ENCODE data around the gene LAT. TPM values are rescaled to one million over a fixed set of nuclear protein-coding genes. Genes with fewer than 3 reads are reported as not detected.
"Not testable (repeated sequence)": the region's sequence is repeated elsewhere in the genome, so short reads cannot be mapped to it uniquely, and the experiment has no call there.

Gene LAT, protein sequence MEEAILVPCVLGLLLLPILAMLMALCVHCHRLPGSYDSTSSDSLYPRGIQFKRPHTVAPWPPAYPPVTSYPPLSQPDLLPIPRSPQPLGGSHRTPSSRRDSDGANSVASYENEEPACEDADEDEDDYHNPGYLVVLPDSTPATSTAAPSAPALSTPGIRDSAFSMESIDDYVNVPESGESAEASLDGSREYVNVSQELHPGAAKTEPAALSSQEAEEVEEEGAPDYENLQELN
- polyA plus RNA-seq (ENCODE audit: insufficient read length in 12 of 12): 10 to 100 TPM in 1 of 12 donors, 1 to 10 TPM in 9, not detected in 2; 2.0 to 10.2 (median 2.5) TPM
- long read RNA-seq, donor 1, partial matches to known transcripts: 0 of 2 reads
- long read RNA-seq, donor 1, other reads (novel, unspliced or antisense): 0 of 2 reads
- long read RNA-seq, donor 2: 0 reads
- long read RNA-seq, donor 3: 0 reads
- long read RNA-seq, donor 4: 0 reads
- long read RNA-seq, donor 5, partial matches to known transcripts: 0 of 1 reads
- long read RNA-seq, donor 5, other reads (novel, unspliced or antisense): 0 of 1 reads
- long read RNA-seq, donor 6: 0 reads
- long read RNA-seq, donor 7: 0 reads
- long read RNA-seq, donor 8: 0 reads
- long read RNA-seq, donor 9: 0 reads
- long read RNA-seq, donor 10: 0 reads
- long read RNA-seq, donor 11, partial matches to known transcripts: 0 of 1 reads
- long read RNA-seq, donor 11, other reads (novel, unspliced or antisense): 0 of 1 reads

GRCh38 chr16:28984619-28985135 lies at the start of gene LAT:
TSS of gene LAT (plus strand) at chr16:28985052. CDS start at chr16:28985418, 366 bp downstream.
- no peak for DNase-seq

GRCh38 chr16:28935346-28935745 lies 49.5 kb upstream of the LAT start:
- no peak for DNase-seq

GRCh38 chr16:28935924-28936783 lies 48.7 kb upstream of the LAT start:
- DNase-seq: peak; percentile 59

DNA sequence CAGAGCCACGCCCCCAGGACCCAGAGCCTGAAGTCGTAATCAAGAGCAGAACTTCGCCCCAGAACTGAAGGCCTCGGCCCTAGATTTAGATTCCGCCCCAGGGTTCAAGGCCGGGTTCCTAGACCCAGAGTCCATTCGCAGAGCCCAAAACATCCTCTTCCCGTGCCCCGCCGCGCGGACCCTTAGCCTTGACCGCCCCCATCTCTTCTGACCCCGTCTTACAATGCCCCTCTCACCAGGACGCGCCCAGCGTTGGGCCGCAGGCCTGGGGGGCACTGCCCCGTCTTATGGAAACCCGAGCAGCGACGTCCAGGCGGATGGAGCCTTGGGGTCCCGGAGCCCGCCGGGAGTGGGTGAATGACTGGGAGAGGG lies 48.1 kb upstream of the LAT start:
- DNase-seq: no peak

DNA sequence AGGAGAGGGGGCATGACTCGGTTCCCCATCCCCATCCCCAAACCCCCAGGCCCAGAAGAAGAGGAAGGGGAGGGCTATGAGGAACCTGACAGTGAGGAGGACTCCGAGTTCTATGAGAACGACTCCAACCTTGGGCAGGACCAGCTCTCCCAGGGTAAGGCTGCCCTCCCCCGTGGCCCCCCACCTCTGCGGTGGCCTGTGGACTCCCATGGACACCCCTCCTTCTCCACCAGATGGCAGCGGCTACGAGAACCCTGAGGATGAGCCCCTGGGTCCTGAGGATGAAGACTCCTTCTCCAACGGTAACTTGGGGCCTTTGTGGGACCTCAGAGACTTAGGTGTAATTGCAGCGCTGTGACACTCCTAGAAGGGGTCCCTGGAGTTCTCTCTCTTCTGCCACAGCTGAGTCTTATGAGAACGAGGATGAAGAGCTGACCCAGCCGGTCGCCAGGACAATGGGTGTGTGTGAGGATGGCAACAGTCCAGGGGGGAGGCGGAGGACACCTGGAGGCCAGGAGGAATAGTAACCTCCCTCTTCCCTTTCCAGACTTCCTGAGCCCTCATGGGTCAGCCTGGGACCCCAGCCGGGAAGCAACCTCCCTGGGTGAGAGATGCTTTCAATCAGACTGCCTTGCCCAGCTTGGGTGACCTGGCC lies 47.5 kb upstream of the LAT start:
- no peak for DNase-seq

GRCh38 chr16:28938721-28939120 lies 46.1 kb upstream of the LAT start:
- DNase-seq: no peak

DNA sequence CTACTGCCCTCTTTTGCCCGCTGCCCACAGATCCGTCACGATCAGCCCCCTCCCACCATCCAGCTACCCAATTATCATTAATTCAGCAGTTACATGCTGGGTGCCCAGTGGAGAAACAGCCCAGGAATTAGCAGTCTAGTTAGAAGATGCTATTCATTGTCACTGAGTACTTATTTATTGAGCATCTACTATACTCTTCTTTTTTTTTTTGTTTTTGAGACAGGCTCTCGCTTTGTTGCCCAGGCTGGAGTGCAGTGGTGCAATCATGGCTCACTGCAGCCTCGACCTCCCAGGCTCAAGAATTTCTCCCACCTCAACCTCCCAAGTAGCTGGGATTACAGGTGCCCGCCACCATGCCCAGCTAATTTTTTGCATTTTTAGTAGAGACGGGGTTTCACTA lies 45.0 kb upstream of the LAT start:
- not testable (repeated sequence) for DNase-seq

GRCh38 chr16:28943281-28943680 lies 41.6 kb upstream of the LAT start:
- DNase-seq: no peak

GRCh38 chr16:28946681-28947080 lies 38.2 kb upstream of the LAT start:
- DNase-seq: no peak

- peak; percentile 100 for DNase-seq
Observed at GRCh38 chr16:28950648-28951409, 34.0 kb upstream of the LAT start, which contains the start of gene NFATC2IP. TSS of gene NFATC2IP (plus strand) at chr16:28950937. CDS start at chr16:28951012, 75 bp downstream.

GRCh38 chr16:28951410-28951943 lies 33.4 kb upstream of the LAT start:
- DNase-seq: no peak

DNA sequence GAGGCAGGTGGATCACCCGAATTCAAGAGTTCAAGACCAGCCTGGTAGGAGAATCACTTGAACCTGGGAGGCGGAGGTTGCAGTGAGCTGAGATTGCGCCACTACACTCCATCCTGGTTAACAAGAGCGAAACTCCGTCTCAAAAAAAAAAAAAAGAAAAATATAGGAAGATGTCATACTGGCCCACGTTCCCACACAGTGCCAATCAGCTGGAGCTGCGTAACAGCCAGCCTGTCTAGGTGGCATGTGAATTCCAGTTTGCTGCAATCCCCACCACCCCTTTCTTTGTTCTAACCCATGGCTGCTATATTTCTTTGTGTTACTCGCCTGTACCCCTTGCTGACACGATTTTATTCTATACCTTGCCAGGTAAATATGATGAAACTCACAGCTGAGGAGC lies 26.6 kb upstream of the LAT start:
- DNase-seq: no peak

DNA sequence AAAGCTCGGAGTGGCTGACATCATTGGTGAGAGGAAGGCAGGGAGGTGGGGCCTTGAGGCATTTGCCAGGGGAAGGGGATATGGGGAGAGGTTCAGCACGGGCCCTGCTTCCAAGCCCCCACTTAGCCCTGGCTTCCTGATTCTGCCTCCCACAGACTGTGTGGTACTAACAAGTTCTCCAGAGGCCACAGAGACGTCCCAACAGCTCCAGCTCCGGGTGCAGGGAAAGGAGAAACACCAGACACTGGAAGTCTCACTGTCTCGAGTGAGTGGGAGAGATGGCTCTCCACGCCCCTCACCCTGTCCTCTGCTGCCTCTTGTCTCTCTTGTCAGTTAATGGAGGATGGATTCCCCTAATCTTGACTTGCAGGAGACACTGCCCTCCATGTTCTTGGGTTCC lies 26.0 kb upstream of the LAT start:
- no peak for DNase-seq

DNA sequence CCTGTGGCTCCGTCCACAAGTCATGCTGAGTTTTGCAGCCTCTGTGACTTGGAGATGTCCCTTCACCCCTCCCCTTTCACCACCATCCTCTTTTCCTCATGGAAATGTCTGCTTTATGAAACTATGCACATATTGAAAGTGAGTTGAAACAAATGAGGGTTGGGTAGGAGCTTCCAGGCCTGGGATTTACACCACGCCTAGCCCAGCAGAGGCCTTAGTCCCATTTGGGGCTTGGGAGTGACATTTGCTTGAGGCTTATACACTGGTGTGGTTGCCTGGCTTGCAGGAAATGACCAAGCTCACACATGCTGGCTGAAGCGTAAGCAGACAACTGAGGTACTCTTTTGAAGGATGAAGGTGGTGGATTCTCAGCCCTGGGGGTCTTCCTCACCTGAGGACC lies 20.8 kb upstream of the LAT start:
- DNase-seq: no peak

DNA sequence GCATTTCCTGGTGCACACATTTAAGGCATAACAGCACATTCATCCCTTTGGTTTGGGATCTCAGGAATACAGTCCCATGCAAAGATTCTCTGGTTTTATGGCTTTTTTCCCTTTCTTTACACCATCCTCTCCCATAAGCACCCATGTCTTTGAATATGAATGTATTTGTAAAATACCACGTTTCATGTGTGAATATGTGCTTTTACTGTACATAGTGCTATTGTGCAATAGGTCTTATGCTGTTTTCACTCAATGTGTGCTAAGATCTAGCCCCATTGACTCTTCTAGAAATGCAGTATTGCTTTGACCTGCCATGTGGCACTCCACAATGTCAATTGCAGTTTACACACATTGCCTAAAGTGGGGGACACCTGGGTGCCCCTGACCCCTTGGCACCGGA lies 20.4 kb upstream of the LAT start:
- no peak for DNase-seq

DNA sequence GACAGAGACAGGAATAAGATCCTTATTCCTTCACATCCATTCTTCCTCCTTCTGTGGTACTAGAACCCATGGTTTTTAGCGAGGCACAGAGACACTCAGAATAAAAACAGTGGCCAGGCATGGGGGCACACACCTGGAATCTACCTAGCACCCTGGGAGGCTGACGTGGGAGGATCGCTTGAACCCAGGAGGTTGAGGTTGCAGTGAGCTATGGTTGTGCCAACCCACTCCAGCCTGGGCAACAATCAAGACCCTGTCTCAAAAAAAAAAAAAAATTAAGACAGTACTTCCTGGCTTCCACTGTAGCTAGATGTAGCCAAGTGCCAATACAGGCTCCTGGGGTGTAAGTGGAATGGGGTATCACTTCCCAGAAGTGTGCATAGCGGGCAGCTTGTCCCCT lies 17.7 kb upstream of the LAT start:
- DNase-seq: no peak

- not testable (repeated sequence) for DNase-seq
Observed at GRCh38 chr16:28969696-28970095, 15.2 kb upstream of the LAT start.

- DNase-seq: peak; percentile 55
Observed at GRCh38 chr16:28974007-28974436, 10.8 kb upstream of the LAT start.

- DNase-seq: peak; percentile 97
Observed at GRCh38 chr16:28974437-28975157, 10.3 kb upstream of the LAT start, which contains the start of gene SPNS1. TSS of gene SPNS1 (plus strand) at chr16:28974778. CDS start at chr16:28975152, 374 bp downstream.

Measured in muscle of arm (tissue), 14 donors.